Activated T-cell treated with anti-CD3 and anti-CD28 coated beads, Interleukin-2, amount 50 U/mL, for 4 hours (primary cell): Measurements from ENCODE around the gene C2orf76. TPM values are rescaled to one million over a fixed set of nuclear protein-coding genes. Genes with fewer than 3 reads are reported as not detected.

Experiments used
- total RNA-seq, 3 donors: library from RNA; stranded (reverse); gene quantifications; one replicate each; pipeline ENCODE4 v1.2.1, GENCODE V29; 2021

The C2orf76 gene
- total RNA-seq, 3 donors from 2014 or later: 10.7 to 12.6 (median 10.9) TPM

Other genes starting within 250 kb of the C2orf76 start
- not detected for gene C1QL2, start 208.1 kb downstream of the C2orf76 start, total RNA-seq
- under 1 TPM; 0.15 to 0.24 (median 0.18) TPM for gene STEAP3, start 143.0 kb downstream of the C2orf76 start, total RNA-seq
- 10 to 100 TPM; 89.7 to 99.8 (median 93.8) TPM for gene DBI, start 143 bp upstream of the C2orf76 start, total RNA-seq
- under 1 TPM in 2 of 3 donors, not detected in 1; 0.11 to 0.27 TPM for gene TMEM37, start 65.0 kb upstream of the C2orf76 start, total RNA-seq
- not detected for gene SCTR, start 157.6 kb upstream of the C2orf76 start, total RNA-seq
- gene CFAP221, start 177.6 kb upstream of the C2orf76 start, total RNA-seq: not detected